GM12875 (cell line): Measurements from ENCODE around the gene SCN1A.
"Not testable (repeated sequence)": the region's sequence is repeated elsewhere in the genome, so short reads cannot be mapped to it uniquely, and the experiment has no call there.

Experiments
- H3K4me3 ChIP-seq: one replicate; pipeline ENCODE4 v1.5.1; 2011; ENCODE audit warnings: low read depth, low read length, control low read depth
- CTCF ChIP-seq: IDR thresholded peaks from 2 replicates; pipeline ENCODE4 v1.5.1; 2011; ENCODE audit warnings: low read depth, mild to moderate bottlenecking, control low read depth, inconsistent platforms, low read length, moderate library complexity, borderline replicate concordance; ENCODE audit not compliant: insufficient read depth

The SCN1A gene

GRCh38 chr2:166147883-166148282 is 20.1 kb upstream of the SCN1A start:
- H3K4me3 ChIP-seq, result no peak overlapping the region

GRCh38 chr2:166144071-166144470 is 16.3 kb upstream of the SCN1A start:
- no peak for TF ChIP-seq CTCF
- no peak overlapping the region for H3K4me3 ChIP-seq

More at GRCh38 chr2:166147883-166148282, 20.1 kb upstream of the SCN1A start:
- TF ChIP-seq CTCF, result no peak

- TF ChIP-seq CTCF, result no peak
- no peak overlapping the region for H3K4me3 ChIP-seq
Observed at GRCh38 chr2:166140932-166141331, 13.1 kb upstream of the SCN1A start.

- no peak for TF ChIP-seq CTCF
- H3K4me3 ChIP-seq, result no peak overlapping the region
Observed at GRCh38 chr2:166140475-166140874, 12.7 kb upstream of the SCN1A start.

- not testable (repeated sequence) for H3K4me3 ChIP-seq
Observed at GRCh38 chr2:166139479-166139878, 11.7 kb upstream of the SCN1A start.

GRCh38 chr2:166138667-166139066 is 10.8 kb upstream of the SCN1A start:
- no peak overlapping the region for H3K4me3 ChIP-seq
- no peak for TF ChIP-seq CTCF

GRCh38 chr2:166138144-166138543 is 10.3 kb upstream of the SCN1A start:
- no peak overlapping the region for H3K4me3 ChIP-seq
- TF ChIP-seq CTCF, result no peak

- no peak for TF ChIP-seq CTCF
- H3K4me3 ChIP-seq, result no peak overlapping the region
Observed at GRCh38 chr2:166137331-166137730, 9.5 kb upstream of the SCN1A start.
